Thyroid gland (tissue), 4 donors: ENCODE measurements around the gene ATP9B. TPM values are rescaled to one million over a fixed set of nuclear protein-coding genes. Genes with fewer than 3 reads are reported as not detected.

Experiments
- DNase-seq, 2 donors: peaks; one replicate each; pipeline ENCODE4 v3.0.0-alpha.2; 2019
- H3K27ac ChIP-seq, 3 donors: fragments of 200-600 bp; sonication (generic); 1 replicate in 2 of 3; 2 replicates in 1 of 3; pipeline ENCODE4 v1.5.1; 2016 to 2019; ENCODE audit warnings: mild to moderate bottlenecking in 1 of 3, moderate library complexity in 1 of 3
- H3K27me3 ChIP-seq: fragments of 200-600 bp; sonication (generic); one replicate; pipeline ENCODE4 v1.5.1; 2019
- H3K36me3 ChIP-seq, 2 donors: fragments of 200-600 bp; sonication (generic); one replicate each; pipeline ENCODE4 v1.5.1; 2016 to 2019
- H3K4me1 ChIP-seq, 2 donors: fragments of 200-600 bp; sonication (generic); one replicate each; pipeline ENCODE4 v1.5.1; 2017 to 2019
- H3K4me3 ChIP-seq, 3 donors: fragments of 200-600 bp; sonication (generic); replicated peaks in 1 of 3; 1 replicate in 2 of 3; 2 replicates in 1 of 3; pipeline ENCODE4 v1.5.1; 2016; ENCODE audit warnings: mild to moderate bottlenecking in 1 of 3
- H3K9me3 ChIP-seq: fragments of 200-600 bp; sonication (generic); one replicate; pipeline ENCODE4 v1.5.1; 2017
- CTCF ChIP-seq, 6 experiments: fragments of 200-600 bp in 3 of 6; fragments of 450-650 bp in 3 of 6; sonication (generic) in 3 of 6; IDR thresholded peaks; one replicate each; pipeline ENCODE4 v1.5.1; 2016 to 2019; ENCODE audit warnings: antibody characterized with exemption in 6 of 6, mild to moderate bottlenecking in 2 of 6, inconsistent platforms in 1 of 6, moderate library complexity in 1 of 6
- POLR2A ChIP-seq, 2 donors: fragments of 450-650 bp; IDR thresholded peaks; one replicate each; pipeline ENCODE4 v1.6.1; 2017; ENCODE audit warnings: antibody characterized with exemption in 2 of 2, mild to moderate bottlenecking in 2 of 2, moderate library complexity in 1 of 2
- WGBS, 2 donors: methylation state at CpG; one replicate each; pipeline ENCODE4 v1.1.5; 2017; 5-methylcytosine and 5-hydroxymethylcytosine counted together
- intact Hi-C: fragments of 100-400 bp; cut with DNase I; formaldehyde crosslinking; loops from one replicate; pipeline ENCODE4 v1.15.1; 2023
- total RNA-seq, 4 donors: library from RNA; depleted of rRNA; stranded (reverse); fragments of >200 nt; gene quantifications; one replicate each; pipeline ENCODE4 v1.2.3, GENCODE V29; 2016

Gene ATP9B
- total RNA-seq, 4 donors from 2014 or later: 30.6 to 58.1 (median 48.2) TPM

DNA sequence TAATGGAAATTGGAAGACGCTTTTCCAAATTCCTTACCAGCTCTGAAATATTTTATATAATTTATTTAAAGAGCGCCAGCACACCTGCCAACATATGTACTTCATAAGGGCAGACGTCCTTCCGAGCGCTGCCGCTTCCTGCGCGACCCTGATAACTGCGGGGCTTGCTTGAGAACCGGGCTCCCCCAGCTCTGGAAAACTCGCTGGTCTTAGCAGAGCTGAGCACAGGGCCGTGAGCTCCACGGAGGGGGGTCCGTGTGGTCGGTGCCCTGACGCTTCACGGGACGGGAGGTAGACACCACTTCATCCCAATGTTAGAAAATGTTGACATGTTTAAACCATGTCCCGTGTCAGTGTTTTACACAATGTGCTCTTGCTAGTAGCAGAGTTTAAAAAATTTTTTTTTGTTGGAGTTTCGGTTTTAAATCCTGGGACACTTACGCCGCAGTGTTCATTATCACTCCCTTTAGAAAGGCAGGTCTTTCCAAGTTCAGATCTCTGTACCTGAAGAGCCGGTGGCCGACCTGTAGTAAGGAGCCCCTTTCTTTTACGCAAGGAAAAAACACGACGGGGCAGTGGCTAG, 328.1 kb downstream of the ATP9B start:
- no peak for TF ChIP-seq POLR2A (IDR thresholded peaks at IDR 0.05)
- no peak for TF ChIP-seq CTCF (IDR thresholded peaks at IDR 0.05)
- H3K4me3 ChIP-seq: no peak overlapping the region
- intact Hi-C loops: no loop called here

GRCh38 chr18:79397830-79398761, 328.9 kb downstream of the ATP9B start:
- TF ChIP-seq CTCF (IDR thresholded peaks at IDR 0.05): no peak
- no peak for TF ChIP-seq POLR2A (IDR thresholded peaks at IDR 0.05)
- no peaks in the 10 kb centered on the region for H3K27me3 ChIP-seq
- intact Hi-C loops: no loop called here
- H3K9me3 ChIP-seq: no peaks in the 10 kb centered on the region
- H3K4me3 ChIP-seq: no peak overlapping the region
- H3K36me3 ChIP-seq: no peaks in the 10 kb centered on the region
- 45 to 69% methylated on average over 30 to 37 of the region's 38 CpGs for WGBS, 2 donors
- peaks cover 31 to 41% of the 10 kb centered on the region in 2 donors for H3K4me1 ChIP-seq
- H3K27ac ChIP-seq: no peak overlapping the region
- no peak for DNase-seq

More for the DNA sequence above, 328.1 kb downstream of the ATP9B start:
- Histone ChIP-seq H3K27ac (no peak overlapping the region), H3K4me1 (peaks cover 31 to 36% of the 10 kb centered on the region in 2 donors), H3K9me3 (no peaks in the 10 kb centered on the region), H3K36me3 (no peaks in the 10 kb centered on the region), H3K27me3 (no peaks in the 10 kb centered on the region)
- 39 to 60% methylated on average over 25 to 27 of the region's 27 CpGs for WGBS, 2 donors
- no peak for DNase-seq

- Histone ChIP-seq H3K4me3 (peak overlapping the region in 2 of 3 donors; percentile 87 to 91), H3K27ac (peak overlapping the region in 2 of 3 donors; percentile 84 to 91), H3K27me3 (no peaks in the 10 kb centered on the region), H3K4me1 (peaks cover 29 to 39% of the 10 kb centered on the region in 2 donors), H3K9me3 (no peaks in the 10 kb centered on the region), H3K36me3 (no peaks in the 10 kb centered on the region)
- 11 to 13% methylated on average over 31 to 43 of the region's 79 CpGs for WGBS, 2 donors
- no peak for DNase-seq
- no peak for TF ChIP-seq POLR2A (IDR thresholded peaks at IDR 0.05)
- no peak for TF ChIP-seq CTCF (IDR thresholded peaks at IDR 0.05)
- intact Hi-C loops: no loop called here
Measured at GRCh38 chr18:79399275-79400081, 330.3 kb downstream of the ATP9B start.

DNA sequence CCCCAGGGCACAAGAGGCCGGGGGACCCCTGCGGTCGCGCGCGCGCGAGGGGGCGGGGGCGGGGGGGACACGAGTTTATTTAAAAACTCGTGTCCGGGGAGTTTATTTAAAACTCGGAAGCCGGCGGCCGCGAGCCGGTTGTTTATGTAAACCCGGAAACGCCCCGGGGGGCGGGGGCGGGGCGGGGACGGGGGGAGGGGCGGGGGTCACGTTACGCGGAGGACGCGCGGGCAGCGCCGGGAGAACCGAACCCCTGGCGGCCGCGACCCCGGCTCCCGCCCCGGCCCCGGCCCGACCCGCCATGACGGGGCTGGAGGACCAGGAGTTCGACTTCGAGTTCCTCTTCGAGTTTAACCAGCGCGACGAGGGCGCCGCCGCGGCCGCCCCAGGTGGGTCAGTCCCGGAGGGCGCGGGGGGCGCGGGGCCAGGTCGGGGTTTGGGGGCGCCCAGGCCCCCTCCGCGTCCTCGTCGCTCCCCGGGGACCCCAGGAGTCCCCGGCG, 330.9 kb downstream of the ATP9B start:
- no peak for TF ChIP-seq CTCF (IDR thresholded peaks at IDR 0.05)
- TF ChIP-seq POLR2A (IDR thresholded peaks at IDR 0.05): no peak
- Histone ChIP-seq H3K4me1 (peaks cover 23 to 35% of the 10 kb centered on the region in 2 donors), H3K36me3 (no peaks in the 10 kb centered on the region), H3K27me3 (no peaks in the 10 kb centered on the region), H3K4me3 (peak overlapping the region in 2 of 3 donors; percentile 87 to 91), H3K9me3 (no peaks in the 10 kb centered on the region), H3K27ac (peak overlapping the region; percentile 78 to 91 (median 84))
- DNase-seq: peak; percentile 68 to 78
- 0 to 3% methylated on average over 8 to 14 of the region's 71 CpGs for WGBS, 2 donors
- intact Hi-C loops: no loop called here
